Dedifferentiated amniotic fluid mesenchymal stem cell (primary cell): Measurements from ENCODE around the gene BCR.
"Not testable (repeated sequence)": the region's sequence is repeated elsewhere in the genome, so short reads cannot be mapped to it uniquely, and the experiment has no call there.

Source experiments
- DNase-seq: peaks from one replicate; pipeline ENCODE4 v3.0.0-alpha.2; 2016; ENCODE audit errors: extremely low spot score

BCR gene

DNA sequence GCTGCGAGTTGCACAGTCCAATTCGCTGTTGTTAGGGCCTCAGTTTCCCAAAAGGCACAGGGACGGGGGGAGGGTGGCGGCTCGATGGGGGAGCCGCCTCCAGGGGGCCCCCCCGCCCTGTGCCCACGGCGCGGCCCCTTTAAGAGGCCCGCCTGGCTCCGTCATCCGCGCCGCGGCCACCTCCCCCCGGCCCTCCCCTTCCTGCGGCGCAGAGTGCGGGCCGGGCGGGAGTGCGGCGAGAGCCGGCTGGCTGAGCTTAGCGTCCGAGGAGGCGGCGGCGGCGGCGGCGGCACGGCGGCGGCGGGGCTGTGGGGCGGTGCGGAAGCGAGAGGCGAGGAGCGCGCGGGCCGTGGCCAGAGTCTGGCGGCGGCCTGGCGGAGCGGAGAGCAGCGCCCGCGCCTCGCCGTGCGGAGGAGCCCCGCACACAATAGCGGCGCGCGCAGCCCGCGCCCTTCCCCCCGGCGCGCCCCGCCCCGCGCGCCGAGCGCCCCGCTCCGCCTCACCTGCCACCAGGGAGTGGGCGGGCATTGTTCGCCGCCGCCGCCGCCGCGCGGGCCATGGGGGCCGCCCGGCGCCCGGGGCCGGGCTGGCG is at the start of gene BCR:
TSS of gene BCR (plus strand) at position 209 of the 592 bp plus-strand sequence. CDS start 452 bp downstream, outside the sequence.
- DNase-seq, result peak; percentile 38

DNA sequence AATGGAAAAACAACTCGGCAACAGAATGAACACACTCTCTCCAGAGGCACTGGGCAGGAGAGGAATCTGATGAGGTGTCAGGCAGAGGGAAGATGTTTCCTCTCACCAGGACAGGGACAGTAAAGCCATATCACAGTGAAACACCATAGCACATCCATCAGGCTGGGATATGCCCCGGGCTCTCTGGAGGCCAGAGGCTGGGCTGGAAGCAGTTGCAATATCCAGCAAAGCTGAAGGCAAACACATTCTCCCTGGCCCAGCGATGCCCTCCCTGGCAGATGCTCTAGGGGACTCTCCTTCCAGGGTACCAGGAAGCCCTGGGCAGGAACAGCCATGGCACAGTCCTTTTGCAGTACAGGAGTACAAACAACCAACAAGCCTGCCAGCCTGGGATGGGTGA is 49.6 kb upstream of the BCR start:
- no peak for DNase-seq

DNA sequence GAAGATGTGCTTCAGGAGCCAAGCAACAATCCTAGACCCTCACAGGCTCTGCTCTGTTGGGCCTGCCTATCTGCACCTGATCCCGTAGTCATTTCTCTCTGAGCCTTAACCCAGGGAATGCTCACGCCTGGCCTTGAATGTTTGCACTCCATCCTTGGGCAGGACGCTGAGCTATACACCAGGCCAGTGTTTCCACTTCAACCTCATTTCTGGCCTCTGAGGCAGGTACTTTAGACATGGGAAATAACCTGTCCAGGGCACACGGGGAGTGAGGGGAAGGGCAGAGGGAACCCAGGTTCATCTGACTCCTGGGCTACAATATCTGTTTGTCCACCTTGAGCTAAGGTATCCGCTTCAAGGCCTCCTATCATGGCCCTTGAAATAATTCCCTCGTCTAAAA is 48.4 kb upstream of the BCR start:
- DNase-seq, result no peak

DNA sequence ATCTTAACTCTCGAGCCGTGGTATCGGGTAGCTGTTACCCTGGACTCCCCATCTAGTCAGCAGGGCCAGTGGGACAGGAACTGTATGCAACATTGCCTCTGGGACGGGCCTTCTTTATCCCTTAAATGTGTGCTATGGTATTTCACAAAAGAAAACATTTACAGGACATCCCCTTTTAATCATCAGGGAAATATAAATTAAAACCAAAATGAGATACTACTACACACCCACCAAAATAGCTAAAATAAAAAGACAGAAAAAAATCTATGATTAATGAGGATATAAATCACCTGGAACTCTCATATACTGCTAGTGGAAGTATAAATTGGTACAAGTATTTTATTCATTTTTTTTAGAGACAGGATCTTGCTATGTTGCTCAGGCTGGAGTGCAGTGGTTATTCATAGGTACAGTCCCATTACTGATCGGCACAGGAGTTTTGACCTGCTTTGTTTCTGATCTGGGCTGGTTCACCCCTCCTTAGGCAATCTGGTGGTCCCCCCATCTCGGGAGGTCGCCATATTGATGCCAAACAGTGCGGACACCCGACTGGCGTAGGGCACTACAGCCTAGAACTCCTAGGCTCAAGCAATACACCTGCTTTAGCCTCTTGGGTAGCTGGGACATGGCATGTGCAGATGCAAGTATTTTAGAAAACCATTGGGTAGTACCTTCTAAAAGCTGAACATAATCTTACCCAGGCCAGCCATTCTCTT is 47.8 kb upstream of the BCR start:
- DNase-seq, result no peak

DNA sequence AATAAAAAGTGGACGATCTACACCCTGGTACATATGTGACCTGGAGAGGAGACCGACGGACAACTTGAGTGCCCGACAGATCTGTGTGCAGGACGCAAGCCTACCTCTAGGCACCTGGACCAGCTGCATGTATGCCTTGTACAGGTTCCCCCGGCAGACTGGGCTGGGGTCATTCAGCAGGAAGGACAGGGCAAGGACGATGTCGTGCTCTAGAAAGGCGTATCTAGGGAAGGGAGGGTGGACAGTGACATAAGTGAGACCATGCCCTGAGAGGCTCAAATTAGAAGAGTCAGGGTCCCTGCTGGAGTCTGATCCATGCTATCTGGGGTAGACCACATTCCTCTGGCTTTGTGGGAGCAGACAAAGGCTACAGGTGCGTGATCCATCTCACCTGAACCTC is 46.4 kb upstream of the BCR start:
- DNase-seq, result no peak

DNA sequence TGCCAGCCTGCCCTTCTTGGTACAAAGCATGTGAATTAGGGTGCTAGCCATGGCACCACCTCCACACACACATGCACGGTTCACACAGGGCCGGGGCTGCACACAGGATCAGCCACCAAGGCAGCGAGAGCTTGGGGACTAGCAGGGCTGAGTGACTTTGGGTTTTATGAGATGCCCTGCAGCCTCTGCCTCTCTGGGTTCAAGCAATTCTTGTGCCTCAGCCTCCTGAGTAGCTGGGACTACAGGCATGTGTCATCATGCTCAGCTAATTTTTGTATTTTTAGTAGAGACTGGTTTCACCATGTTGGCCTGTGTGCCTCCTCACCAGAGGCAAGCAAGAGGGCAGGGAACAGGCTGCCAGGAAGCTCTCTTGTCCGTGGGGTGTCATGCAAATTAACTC is 43.3 kb upstream of the BCR start:
- not testable (repeated sequence) for DNase-seq

DNA sequence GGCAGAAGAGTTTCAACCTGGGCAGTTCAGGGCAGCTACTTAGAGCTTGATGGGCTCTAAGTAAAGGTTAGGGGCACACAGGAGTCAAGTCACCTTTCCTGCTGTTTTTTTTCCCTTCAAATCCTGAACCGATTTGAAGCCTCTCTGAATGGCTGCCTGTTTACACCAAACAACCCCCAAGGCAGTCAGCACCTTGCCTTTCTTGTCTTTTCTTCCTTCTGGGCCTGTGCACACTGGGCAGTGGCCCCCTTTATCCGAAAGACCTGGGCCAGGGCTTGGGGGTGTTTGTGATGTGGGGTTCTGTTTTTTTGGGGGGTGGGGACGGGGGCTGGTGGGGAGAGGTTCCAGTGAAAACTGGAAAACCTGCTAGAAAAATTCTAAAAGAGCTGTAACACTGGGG is 42.8 kb upstream of the BCR start:
- DNase-seq, result no peak

DNA sequence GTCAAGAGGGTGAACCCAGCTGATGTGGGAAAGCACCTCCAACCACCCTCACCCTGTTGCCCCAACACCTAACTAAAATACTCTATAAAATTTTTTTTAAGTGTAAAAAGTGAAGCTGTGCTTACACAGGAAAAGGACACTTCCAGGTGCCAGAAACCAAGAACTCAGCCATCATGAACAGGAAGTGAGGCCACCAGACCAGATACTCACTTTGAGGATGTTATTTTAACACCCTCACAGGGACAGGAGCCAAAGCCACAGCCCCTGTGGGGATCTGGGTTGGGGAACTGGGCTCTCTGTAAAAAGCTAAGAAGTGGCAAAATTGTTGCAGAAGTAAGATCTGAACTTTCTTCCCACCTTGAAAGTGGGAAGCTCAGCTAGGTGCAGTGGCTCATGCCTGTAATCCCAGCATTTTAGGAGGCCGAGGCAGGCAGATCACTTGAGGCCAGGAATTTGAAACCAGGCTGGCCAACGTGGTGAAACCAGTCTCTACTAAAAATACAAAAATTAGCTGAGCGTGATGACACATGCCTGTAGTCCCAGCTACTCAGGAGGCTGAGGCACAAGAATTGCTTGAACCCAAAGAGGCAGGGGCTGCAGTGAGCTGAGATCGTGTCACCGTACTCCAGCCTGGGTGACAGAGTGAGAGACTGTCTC is 42.3 kb upstream of the BCR start:
- no peak for DNase-seq

DNA sequence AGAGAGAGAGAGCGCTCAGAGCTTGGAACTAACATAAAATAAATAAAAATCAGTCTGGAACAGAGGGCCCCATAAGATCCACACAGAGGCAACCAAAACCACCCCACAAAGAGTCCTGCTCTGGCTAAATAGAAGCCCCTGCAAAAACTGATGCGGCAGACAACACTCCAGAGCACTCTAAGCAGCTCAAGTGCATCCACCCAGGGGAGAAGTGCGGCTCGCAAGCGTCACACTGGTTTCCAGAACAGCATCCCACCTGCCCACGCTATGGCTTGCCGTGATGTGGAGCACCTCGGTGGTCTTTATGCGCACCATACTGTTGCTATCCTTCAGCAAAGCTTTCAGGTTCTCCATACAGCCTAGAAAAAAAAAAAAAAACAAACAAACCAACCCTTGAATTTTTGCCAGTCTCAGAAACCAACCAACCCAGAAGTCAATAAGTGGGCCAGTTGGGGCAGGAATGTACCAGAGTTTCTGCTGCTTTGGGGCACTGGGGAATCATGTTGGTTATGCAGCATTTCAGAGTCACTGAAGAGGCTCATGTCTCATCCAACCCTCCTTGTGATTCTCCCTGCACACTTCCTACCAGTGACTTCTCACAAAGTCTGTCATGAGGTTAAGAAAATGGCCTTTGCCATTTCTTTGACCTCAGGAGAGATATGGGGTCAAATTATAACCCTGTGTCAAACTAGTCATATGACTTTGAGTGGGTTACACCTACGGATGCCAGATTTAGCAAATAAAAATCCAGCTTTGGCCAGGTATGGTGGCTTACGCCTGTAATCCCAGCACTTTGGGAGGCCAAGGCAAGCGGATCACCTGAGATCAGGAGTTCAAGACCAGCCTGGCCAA is 41.5 kb upstream of the BCR start:
- DNase-seq, result no peak

DNA sequence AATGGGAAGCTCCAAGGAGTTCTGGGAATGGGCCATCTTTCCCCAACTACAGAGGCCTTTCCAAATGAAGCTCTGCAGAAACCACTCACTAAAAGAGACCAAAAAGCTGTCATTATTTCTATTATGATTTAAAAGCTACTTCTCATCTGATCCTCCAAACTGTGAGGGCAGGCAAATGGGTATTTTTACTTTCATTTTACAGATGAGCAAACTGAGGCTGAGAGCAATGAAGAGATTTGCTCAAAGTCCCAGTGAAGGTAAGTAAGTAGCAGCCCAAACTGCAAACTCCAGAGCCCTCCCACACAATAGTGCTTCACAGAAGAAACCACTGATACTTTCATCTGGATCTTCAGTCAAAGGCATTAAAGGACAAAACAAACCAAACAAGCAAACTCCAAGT is 39.9 kb upstream of the BCR start:
- DNase-seq, result no peak

DNA sequence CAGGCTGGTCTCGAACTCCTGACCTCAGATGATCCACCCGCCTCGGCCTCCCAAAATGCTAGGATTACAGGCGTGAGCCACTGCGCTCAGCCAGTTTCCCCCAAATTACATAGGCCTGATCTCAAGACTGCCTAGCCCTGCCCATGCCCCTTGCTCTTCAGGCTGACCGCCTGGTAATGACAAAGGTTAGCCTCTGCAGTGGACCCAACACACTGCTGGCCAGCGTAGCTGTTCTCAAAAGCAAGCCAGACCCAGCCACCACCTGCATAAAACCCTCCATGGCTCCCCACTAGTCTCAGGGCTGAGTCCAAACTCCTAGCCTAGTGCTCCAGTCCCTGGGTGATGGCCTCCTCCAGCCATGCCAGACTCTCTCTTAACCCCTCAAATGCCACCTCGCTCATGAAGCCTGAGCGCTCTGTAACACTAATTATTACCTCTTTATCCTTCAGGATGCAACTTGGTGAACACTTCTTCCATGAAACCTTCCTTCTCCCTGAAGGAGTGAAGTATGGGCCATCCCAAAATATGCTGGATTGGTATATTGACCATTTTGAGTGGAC is 37.7 kb upstream of the BCR start:
- DNase-seq, result no peak

DNA sequence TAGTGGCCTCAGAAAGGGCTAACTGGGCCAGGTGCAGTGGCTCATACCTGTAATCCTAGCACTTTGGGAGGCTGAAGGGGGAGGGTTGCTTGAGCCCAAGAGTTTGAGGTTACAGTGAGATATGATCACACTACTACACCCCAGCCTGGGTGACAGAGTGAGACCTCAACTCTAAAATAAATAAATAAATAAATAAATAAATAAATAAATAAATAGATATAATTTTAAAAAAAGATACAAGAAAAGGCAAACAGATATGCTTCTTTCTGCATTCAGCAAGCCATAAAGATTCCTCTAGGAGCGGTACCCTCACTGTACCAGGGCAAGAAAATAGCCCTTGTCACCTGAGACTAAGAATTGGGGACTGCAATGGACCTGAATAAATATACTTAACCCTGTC is 37.2 kb upstream of the BCR start:
- DNase-seq, result no peak

DNA sequence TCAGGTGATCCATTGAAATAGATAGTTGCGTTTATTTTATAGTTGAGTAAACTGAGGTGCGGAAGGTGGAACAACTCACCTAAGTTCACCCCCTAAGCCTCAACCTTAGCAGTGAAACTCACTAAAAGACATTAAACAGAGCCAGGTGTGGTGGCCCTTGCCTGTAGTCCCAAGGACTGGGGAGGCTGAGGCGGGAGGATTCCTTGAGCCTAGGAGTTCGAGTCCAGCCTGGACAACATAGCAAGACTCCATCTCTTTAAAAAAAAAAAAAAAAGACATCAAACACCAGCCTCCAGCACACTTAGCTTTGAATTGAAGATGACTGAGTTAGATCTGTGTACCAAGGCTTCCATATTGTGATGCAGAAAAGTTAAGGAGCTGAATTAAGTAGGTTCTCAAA is 35.9 kb upstream of the BCR start:
- no peak for DNase-seq

DNA sequence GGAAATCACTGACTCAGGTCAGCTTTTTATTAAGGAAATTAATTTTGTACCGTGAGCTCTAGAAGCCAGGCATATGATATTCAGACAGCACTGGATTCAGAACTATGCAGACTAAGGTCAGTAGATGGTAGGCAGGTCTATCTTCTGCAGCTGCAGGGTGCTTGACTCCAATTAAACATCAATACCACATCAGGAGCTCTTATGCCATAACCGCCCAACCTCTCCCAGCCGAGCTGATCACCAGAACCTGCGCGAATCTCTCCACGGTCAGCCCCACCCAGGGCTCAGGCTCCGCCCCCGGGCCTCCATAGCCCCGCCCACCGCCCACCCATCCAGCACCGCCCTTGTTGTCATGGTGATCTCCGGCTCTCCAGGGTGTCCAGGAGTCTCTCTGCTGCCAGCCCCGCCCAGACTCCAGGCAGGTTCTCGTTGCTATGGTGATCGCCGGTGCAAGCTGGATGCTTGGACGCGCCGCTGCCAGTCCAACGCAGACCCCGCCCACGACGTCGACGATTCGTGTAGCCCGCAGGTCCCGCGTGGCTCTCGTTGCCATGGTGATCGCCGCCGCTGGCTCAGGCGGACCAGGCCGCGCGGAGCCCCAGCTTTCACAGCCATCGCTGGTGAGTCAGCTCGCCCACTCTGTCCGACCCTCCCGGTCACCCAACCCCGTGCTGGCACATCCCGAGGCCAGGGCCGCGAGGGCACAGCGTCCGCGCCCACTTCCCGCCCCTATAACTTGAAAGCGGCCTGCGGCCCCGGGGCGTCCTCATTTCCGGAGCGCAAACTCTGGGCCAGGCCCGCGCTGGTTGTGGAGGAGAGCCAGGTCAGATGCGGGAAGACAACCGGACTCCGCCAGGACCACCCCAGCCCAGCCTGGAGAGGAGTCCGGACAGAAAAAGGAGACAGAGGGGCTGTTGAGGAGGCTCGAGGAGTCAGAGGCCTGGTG is 35.1 kb upstream of the BCR start, which contains the start of gene RAB36:
TSS of gene RAB36 (plus strand) at position 546 of the 946 bp plus-strand sequence. CDS start 1,140 bp downstream, outside the sequence.
- peak; percentile 90 for DNase-seq

DNA sequence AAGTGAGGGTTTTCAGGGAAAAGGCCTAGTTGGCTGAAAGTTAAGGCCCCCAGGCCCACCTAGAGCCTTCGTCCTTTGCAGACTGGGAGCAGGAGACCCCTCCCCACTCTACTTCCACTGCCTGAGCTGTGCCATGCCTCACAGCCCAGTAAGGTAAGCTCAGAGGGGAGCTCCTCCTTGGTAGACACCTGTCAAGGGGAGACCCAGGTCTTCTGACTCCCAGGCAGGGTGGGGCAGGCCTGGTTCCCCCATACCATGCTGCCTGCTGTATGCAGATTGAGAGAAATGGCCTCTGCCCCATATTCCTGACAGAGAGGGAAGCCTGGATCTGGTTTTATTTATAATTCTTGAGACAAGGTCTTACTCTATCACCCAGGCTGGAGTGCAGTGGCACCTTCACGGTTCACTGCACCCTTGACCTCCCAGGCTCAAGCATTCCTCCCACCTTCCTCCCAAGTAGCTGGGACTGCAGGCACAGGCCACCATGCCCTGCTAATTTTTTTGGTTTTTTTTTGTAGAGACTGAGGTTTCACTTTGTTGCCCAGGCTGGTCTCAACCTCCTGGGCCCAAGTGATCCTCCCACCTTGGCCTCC is 34.3 kb upstream of the BCR start:
- DNase-seq, result no peak

DNA sequence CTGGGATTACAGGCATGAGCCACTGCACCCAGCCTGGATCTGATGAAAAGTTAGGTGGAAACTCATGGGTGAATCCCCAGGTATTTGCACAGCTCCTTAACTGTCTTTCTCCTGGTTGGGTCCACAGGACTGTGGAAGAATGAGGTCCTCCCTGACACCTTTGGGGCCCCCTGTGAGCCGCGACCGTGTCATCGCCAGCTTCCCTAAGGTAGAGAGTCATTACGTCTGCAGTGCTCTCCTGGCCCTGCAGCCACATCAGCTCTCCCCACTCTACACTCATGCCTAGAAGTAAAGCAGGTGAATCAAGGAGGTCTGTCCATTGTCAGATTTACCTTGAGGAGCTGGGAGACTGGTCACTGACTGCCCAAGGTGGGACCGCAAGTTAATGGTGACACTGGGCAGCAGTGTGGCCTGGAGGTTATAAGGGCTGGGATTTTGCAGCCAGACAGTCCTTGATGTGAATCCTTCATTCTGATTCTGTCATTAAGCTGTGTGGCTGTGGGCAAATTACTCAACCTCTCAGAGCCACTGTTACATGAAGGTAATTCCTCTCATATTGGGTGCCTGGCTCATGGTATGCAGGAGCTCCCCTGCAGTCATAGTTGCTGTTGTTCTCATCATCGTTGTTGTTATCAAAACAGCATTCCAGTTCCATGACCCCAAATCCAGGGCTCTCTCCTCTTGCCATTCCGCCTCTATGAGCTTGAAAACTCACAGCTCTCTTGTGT is 33.7 kb upstream of the BCR start:
- DNase-seq, result no peak

DNA sequence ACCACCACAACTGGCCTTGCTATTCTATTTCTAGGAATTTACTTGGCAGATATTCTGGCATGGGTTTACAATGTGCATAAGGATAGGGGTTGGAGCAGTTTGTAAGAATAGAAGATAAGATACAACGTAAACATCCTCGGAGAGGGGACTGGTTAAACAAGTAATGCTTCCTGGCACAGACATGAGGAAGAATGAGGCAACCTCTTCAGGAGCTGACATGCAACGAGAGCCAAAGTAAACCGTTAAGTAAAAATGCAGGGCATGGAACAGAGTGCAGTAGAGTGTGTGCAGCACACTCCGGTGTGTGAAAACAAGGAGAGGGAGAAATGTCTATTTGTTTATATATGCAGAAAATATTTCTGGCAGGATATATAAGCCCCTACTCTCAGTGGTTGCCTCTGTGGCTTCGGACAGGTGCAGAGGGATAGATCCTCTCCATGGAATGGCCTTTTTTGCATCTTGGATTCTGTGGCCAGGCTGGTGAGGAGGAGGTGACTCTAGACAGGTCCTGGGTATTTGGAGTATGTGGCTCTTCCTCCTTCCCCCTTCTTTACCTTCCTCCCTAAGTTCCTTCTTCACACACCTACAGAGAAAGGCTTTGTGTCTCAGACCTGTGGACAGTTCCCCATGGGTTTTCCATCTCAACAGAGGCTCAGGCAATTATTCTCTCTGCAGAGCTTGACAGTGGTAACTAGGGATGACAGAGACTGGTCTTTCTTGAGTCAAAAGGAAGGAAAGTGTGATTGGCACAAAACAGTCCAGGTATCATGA is 32.5 kb upstream of the BCR start:
- DNase-seq, result peak; percentile 46

DNA sequence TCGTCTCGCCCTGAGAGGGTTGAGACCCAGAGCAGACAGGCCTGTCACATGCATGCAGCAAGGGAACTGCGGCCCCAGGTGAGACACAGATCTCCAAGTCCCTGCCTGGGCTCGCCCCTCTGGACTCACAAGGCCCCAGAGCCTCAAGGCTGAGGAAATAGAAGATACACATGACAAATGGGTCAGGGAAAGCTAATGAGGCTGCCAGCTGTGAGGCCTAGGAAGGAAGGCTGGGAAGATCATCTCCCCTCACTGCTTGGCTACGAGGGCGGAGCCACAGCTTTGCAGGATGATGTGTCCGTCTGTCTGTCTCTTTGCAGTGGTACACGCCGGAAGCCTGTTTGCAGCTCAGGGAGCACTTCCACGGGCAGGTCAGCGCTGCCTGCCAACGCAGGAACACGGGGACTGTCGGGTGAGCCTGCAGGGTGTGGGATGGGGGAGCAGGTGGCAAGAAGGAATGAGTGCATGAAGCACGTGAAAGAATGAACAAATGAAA is 30.5 kb upstream of the BCR start:
- DNase-seq, result no peak

DNA sequence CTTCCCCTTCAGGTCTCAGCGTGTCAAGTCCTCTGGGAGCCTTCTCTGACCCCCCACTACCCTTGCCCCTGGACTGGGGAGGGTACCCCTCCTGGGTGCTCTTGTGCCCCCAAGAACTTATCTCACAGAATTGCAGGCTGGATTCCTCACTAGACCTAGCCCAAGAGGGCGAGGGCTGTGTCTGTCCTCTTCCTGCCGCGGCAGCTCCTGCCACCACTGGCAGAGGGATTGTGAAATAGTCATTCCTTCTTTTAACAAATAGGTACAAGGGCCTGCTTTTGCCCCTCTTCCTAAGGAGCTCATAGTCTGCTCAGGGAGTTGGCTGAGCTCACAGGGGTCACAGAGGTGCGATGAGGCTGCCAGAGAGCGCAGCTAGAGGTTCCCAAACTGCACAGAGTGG is 29.5 kb upstream of the BCR start:
- no peak for DNase-seq
